H7 (cell line): Measurements from ENCODE around the gene EZH1. TPM values are rescaled to one million over a fixed set of nuclear protein-coding genes. Genes with fewer than 3 reads are reported as not detected.
"Not testable (repeated sequence)": the region's sequence is repeated elsewhere in the genome, so short reads cannot be mapped to it uniquely, and the experiment has no call there.

Source experiments
- DNase-seq: peaks from one replicate; pipeline ENCODE4 v3.0.0; 2012
- H3K27me3 ChIP-seq: 2 replicates; pipeline ENCODE4 v1.6.0; 2011; ENCODE audit warnings: mild to moderate bottlenecking, low read length; ENCODE audit not compliant: control insufficient read depth, insufficient read depth
- H3K36me3 ChIP-seq: replicated peaks from 2 replicates; pipeline ENCODE4 v1.5.1; 2011; ENCODE audit warnings: low read length; ENCODE audit not compliant: control insufficient read depth, insufficient read depth
- H3K4me3 ChIP-seq: 2 replicates; pipeline ENCODE4 v1.5.1; 2011; ENCODE audit warnings: low read depth, mild to moderate bottlenecking, control low read depth, low read length, moderate library complexity; ENCODE audit not compliant: insufficient read depth
- total RNA-seq: library from RNA; depleted of rRNA; stranded (reverse); fragments of >200 nt; shearing (Covaris generic); gene quantifications from 2 replicates; pipeline ENCODE4 v1.2.3, GENCODE V29; 2014; rRNA removed

Gene EZH1
- total RNA-seq, 1 experiment from 2014 or later = 13.9 TPM

DNA sequence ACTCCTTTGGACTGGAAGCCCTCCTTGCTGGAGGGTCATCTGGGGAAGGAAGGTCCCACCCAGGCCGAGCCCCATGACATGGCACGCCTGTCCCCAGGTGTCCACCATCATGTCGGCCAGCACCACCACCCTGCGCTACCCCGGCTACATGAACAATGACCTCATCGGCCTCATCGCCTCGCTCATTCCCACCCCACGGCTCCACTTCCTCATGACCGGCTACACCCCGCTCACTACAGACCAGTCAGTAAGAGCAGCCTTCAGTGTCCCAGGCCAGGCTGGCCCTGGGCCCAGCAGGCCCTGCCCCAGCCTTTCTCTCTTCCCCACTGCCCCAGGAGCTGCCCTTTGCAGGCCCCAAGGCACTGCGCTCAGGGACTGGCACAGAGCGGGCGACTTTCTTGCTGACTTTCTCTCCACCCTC, 79.2 kb downstream of the EZH1 start:
- Histone ChIP-seq H3K27me3 (peaks cover 3% of the 10 kb centered on the region; the same call in 1 of the 2 replicates), H3K36me3 (peaks cover 15% of the 10 kb centered on the region), H3K4me3 (no peak overlapping the region)
- DNase-seq = no peak

DNA sequence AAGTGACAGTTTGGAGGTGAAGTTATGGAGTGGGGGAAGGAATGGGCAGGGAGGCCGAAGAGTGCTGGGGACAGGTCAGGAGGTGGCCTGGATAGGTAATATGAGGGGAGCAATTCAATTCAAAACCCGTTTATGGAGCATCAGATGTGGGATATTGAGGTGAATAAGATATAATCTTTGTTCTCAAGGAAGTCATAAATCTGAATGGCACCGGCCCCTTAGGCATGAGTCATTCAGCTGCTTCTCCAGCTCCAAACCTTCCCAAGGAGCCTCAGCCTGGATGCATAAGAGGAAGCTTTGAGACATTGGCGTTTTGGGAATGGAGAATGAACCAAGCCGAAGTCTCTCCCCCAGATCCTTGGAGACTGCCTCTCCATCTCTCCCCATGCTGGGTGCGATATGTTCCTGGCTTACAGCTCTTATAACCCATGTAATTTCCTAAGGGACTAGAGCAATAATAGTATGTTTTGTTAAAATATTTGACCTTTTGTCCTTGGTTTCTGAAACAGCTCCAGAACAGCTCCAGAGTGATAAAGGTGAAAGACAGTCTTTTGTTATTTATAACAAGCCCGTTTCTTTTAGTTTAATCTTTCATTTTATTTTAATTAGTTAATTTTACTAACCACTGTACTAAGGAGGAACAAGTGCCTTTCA, 84.0 kb downstream of the EZH1 start:
- peak; percentile 25 for DNase-seq
- no peak overlapping the region for H3K4me3 ChIP-seq

GRCh38 chr17:42659932-42660274, 84.9 kb downstream of the EZH1 start:
- not testable (repeated sequence) for DNase-seq, H3K36me3 ChIP-seq, H3K27me3 ChIP-seq
- H3K4me3 ChIP-seq = peak overlapping the region; percentile 87

More for the DNA sequence above, 84.0 kb downstream of the EZH1 start:
- H3K36me3 ChIP-seq = peaks cover 5% of the 10 kb centered on the region
- H3K27me3 ChIP-seq = no peaks in the 10 kb centered on the region

GRCh38 chr17:42659079-42659931, 85.5 kb downstream of the EZH1 start, which contains the start of gene TUBG2:
TUBG2 (plus strand) TSS chr17:42659284; CDS start chr17:42659504, 220 bp downstream.
- DNase-seq = peak; percentile 98
- no peaks in the 10 kb centered on the region for H3K27me3 ChIP-seq
- H3K36me3 ChIP-seq = peaks cover 5% of the 10 kb centered on the region
- H3K4me3 ChIP-seq = peak within 1 kb of the TSS; percentile 87

- DNase-seq = no peak
- no peak overlapping the region for H3K4me3 ChIP-seq
- H3K36me3 ChIP-seq = peaks cover 5% of the 10 kb centered on the region
- H3K27me3 ChIP-seq = no peaks in the 10 kb centered on the region
These were observed 86.8 kb downstream of the EZH1 start for GRCh38 chr17:42657824-42658588.

DNA sequence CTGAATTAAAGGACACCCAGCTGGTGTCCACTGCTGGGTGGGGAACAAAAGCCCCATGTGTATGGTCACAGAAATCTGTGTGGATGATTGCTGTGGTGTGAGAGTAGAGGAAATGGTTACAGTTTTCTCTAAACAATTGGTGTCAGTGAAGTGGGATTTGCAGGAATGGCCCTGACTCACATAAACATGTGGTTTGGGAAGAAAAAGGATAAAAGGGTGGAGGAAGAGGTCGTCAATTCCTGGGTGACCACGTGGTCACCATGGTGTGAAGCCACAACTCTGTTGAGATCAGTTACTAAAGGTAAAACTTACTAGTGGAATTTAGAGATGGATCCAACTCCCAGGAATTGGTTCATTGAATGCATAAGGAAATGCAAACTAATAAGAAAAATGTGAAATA, 89.3 kb downstream of the EZH1 start:
- H3K36me3 ChIP-seq = no peaks in the 10 kb centered on the region; the same call in 1 of the 2 replicates
- no peak for DNase-seq
- H3K27me3 ChIP-seq = no peaks in the 10 kb centered on the region
- H3K4me3 ChIP-seq = no peak overlapping the region

- peak; percentile 82 for DNase-seq
- H3K27me3 ChIP-seq = no peaks in the 10 kb centered on the region
- H3K4me3 ChIP-seq = peak overlapping the region; percentile 35
- no peaks in the 10 kb centered on the region for H3K36me3 ChIP-seq
These were observed 91.4 kb downstream of the EZH1 start for GRCh38 chr17:42653179-42654124.

DNA sequence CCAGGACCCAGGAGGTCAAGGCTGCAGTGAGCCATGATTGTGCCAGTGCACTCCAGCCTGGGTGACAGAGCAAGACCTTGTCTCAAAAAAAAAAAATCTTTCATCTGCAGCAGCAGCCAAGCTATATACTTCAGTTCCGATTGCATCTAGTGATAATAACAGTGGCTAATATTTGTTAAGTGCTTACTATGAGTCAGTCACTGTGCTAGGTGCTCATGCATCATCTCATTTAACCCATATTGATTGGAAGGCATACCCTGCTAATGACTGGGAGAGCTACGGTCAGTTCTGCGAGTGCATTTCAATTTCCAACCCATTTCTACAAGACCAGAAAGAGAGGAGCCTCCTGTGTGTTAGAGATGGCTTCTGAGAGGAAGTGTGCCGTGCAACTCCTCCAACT, 93.4 kb downstream of the EZH1 start:
- Histone ChIP-seq H3K36me3 (no peaks in the 10 kb centered on the region), H3K27me3 (no peaks in the 10 kb centered on the region), H3K4me3 (no peak overlapping the region)
- DNase-seq = no peak

Other genes with a start within 250 kb of the EZH1 start
- 36.9 and 43.9 TPM in 2 replicates for gene NAGLU, start 208.8 kb downstream of the EZH1 start, total RNA-seq
- 1.1 and 2.9 TPM in 2 replicates for gene HSD17B1, start 192.1 kb downstream of the EZH1 start, total RNA-seq
- gene COASY, start 182.9 kb downstream of the EZH1 start, total RNA-seq = 56.1 and 59.2 TPM in 2 replicates
- 29.4 and 35.0 TPM in 2 replicates for gene MLX, start 177.9 kb downstream of the EZH1 start, total RNA-seq
- 14.7 and 17.0 TPM in 2 replicates for gene PSMC3IP, start 167.3 kb downstream of the EZH1 start, total RNA-seq
- gene RETREG3, start 135.7 kb downstream of the EZH1 start, total RNA-seq = 39.4 and 51.7 TPM in 2 replicates
- gene TUBG1, start 135.4 kb downstream of the EZH1 start, total RNA-seq = 147 and 158 TPM in 2 replicates
- gene TUBG2, start 85.8 kb downstream of the EZH1 start, total RNA-seq = 15.0 and 20.5 TPM in 2 replicates
- gene PLEKHH3, start 68.0 kb downstream of the EZH1 start, total RNA-seq = 37.2 and 47.2 TPM in 2 replicates
- 4.8 and 6.2 TPM in 2 replicates for gene CCR10, start 63.2 kb downstream of the EZH1 start, total RNA-seq
- 6.1 and 12.0 TPM in 2 replicates for gene CNTNAP1, start 62.5 kb downstream of the EZH1 start, total RNA-seq
- 10.8 and 13.5 TPM in 2 replicates for gene RAMP2, start 16.2 kb upstream of the EZH1 start, total RNA-seq
- 146 and 152 TPM in 2 replicates for gene VPS25, start 28.4 kb upstream of the EZH1 start, total RNA-seq
- gene WNK4, start 35.6 kb upstream of the EZH1 start, total RNA-seq = 0.24 and 0.44 TPM in 2 replicates
- 75.9 and 89.7 TPM in 2 replicates for gene COA3, start 53.7 kb upstream of the EZH1 start, total RNA-seq
- 0.17 TPM in 1 of 2 replicates, not detected in the other for gene CNTD1, start 53.8 kb upstream of the EZH1 start, total RNA-seq
- gene BECN1, start 79.2 kb upstream of the EZH1 start, total RNA-seq = 52.4 and 55.6 TPM in 2 replicates
- gene PSME3, start 88.4 kb upstream of the EZH1 start, total RNA-seq = 113 and 121 TPM in 2 replicates
- 1.9 and 6.0 TPM in 2 replicates for gene AOC2, start 99.5 kb upstream of the EZH1 start, total RNA-seq
- 0.31 and 3.5 TPM in 2 replicates for gene AOC3, start 106.2 kb upstream of the EZH1 start, total RNA-seq
- not detected in 2 replicates for gene G6PC1, start 155.8 kb upstream of the EZH1 start, total RNA-seq
- gene AARSD1, start 219.4 kb upstream of the EZH1 start, total RNA-seq = 28.7 and 34.2 TPM in 2 replicates
- gene PTGES3L, start 235.0 kb upstream of the EZH1 start, total RNA-seq = 1.0 and 2.7 TPM in 2 replicates
- 7.7 and 8.3 TPM in 2 replicates for gene RUNDC1, start 235.5 kb upstream of the EZH1 start, total RNA-seq